A549 treated with AZD9567 at 1 μM for 4 hours (cell line): Measurements from ENCODE around the gene MAPK8IP2. TPM values are rescaled to one million over a fixed set of nuclear protein-coding genes. Genes with fewer than 3 reads are reported as not detected.

Experiments
- total RNA-seq: library from RNA; stranded (reverse); fragments of 200-300 nt; extraction: Qiagen RNA extraction; gene quantifications from 5 replicates; pipeline ENCODE4 v1.2.3, GENCODE V29; 2022; ENCODE audit not compliant: insufficient read depth

Gene MAPK8IP2
- total RNA-seq: 2.1 to 3.8 TPM (median 3.6 TPM) in 5 replicates

DNA sequence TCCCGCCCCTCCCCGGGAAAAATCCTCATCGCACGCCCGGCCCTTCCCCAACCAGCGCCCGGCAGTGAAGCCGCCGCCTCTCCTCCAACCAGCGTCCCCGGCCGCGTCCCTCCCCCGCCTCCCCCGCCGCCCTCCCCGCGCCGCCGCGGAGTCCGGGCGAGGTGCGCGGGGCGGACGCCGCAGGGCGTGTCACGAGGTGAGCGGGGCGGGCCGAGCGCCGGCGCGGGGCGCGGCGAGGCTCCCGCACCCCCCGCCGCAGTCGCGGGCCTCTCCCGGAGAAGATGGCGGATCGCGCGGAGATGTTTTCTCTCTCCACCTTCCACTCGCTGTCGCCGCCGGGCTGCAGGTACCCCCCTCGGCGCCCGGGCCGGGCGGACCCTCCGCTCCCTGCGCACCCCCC lies at the start of gene MAPK8IP2:
Gene MAPK8IP2, plus strand, starts transcription at position 256 of the 400 bp plus-strand sequence. Its CDS starts 26 bp downstream, at position 282.

GRCh38 chr22:50562523-50563412 lies 37.8 kb upstream of the MAPK8IP2 start, which contains the start of gene SYCE3:
SYCE3 (minus strand) TSS chr22:50562919; CDS start chr22:50556405, 6,514 bp downstream.

GRCh38 chr22:50577987-50578775 lies 22.4 kb upstream of the MAPK8IP2 start, which contains the start of gene CPT1B:
CPT1B (minus strand) TSS chr22:50578427; CDS start chr22:50577915, 512 bp downstream.

DNA sequence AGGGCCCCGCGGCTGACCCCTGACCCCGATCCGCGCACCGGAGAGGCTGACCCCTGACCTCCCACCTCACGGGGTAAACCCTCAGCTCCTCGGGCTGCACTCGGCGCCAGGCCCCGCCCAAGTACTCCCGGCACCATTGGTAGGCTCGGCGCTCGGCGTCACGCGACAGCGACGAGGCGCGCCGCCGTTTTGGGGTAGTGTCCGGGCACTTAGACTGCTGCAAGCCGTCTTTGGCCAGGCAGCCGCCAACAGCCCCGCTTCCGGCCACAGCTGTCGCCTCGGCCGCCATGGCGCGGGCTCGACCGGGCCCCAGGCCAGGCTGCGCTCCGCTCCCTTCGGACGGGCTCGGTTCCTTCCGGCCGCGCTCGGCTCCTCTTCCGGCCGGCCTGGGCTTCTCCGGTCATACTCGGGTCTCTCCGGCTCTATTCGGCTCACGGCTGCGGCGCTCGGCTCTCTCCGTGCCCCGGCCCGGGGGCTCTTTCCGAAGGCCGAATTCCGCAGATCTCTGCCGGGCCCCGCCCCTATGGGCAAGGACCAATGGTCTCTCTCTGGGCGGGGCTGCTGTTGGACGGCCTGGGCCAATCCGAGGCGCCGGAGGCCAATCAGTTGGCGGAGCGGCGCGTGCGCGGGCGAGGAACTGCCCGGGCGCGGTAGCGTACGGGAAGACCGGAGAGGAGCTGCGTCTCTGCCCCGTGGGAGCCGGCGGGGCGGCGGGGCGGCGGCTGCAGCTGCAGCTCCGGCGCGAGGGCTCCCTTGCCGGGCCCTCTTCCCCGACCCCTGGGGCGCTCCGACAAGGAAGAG lies 17.9 kb upstream of the MAPK8IP2 start, which contains the start of gene CHKB:
Gene CHKB, minus strand, starts transcription at position 357 of the 801 bp plus-strand sequence. Its CDS starts 68 bp downstream, at position 289.

DNA sequence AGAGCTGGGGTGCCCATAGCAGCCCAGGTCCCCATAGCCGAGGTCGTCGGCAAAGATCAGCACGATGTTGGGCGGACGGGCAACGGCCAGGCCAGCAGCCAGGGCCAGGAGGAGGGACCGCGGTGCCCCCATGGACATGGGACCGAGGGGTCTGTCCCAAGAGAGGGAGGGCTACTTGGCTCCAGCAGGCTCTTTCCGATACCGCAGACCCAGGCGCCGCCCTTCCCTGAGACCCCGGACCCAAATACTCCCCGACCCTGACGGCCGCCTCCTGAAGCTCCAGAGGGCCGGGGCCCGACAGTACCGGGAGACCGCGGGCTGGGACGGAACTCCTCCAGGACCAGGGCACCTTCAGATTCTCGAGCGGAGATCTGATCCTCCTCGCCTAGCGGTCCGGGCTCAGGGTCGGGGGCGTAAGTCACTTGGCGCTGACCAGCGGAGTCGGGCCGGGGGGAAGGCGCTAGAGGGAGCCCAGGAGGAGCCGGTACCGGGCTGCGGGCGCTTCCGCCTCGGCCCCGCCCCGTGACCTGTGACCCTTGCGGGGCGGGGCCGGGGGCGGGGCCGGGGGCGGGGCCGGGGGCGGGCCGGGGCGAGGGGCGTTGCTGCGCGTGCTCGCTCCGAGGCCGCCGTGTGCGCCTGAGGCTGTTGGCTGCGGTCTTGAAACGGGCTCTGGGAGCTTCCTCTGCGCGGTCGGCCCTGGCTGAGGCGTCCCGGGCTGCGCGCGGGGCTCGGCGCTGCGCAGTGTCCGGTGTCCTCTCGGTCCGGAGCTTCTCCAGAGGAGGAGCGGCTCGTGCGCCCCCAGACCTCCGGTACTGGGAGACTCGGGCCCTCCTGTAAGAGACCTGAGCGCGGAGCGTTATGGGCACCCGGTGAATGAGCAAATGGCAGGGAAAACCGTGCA lies 27.3 kb downstream of the MAPK8IP2 start, which contains the start of gene ARSA:
Gene ARSA, minus strand, starts transcription at position 511 of the 901 bp plus-strand sequence. Its CDS starts 373 bp downstream, at position 138.

Other genes with a start within 250 kb of the MAPK8IP2 start
- 21.4 to 28.8 TPM (median 27.9 TPM) in 5 replicates for gene SBF1, start 125.8 kb upstream of the MAPK8IP2 start, total RNA-seq
- 0.52 to 0.59 TPM (median 0.57 TPM) in 5 replicates for gene ADM2, start 119.2 kb upstream of the MAPK8IP2 start, total RNA-seq
- 0.13 TPM in 1 of 5 replicates, not detected in the others for gene MIOX, start 113.9 kb upstream of the MAPK8IP2 start, total RNA-seq
- gene LMF2, start 93.1 kb upstream of the MAPK8IP2 start, total RNA-seq: 24.1 to 54.9 TPM (median 52.4 TPM) in 5 replicates
- 33.8 to 41.0 TPM (median 40.1 TPM) in 5 replicates for gene NCAPH2, start 92.6 kb upstream of the MAPK8IP2 start, total RNA-seq
- 3.5 to 6.6 TPM (median 4.4 TPM) in 4 of 5 replicates, not detected in the other for gene SCO2, start 75.2 kb upstream of the MAPK8IP2 start, total RNA-seq
- 14.2 to 18.0 TPM (median 17.2 TPM) in 5 replicates for gene TYMP, start 70.8 kb upstream of the MAPK8IP2 start, total RNA-seq
- 0.02 to 0.04 TPM in 2 of 5 replicates, not detected in the others for gene KLHDC7B, start 54.9 kb upstream of the MAPK8IP2 start, total RNA-seq
- gene SYCE3, start 37.9 kb upstream of the MAPK8IP2 start, total RNA-seq: 0.33 to 0.56 TPM (median 0.40 TPM) in 3 of 5 replicates, not detected in the others
- gene CPT1B, start 22.4 kb upstream of the MAPK8IP2 start, total RNA-seq: 13.1 to 20.3 TPM (median 13.8 TPM) in 5 replicates
- gene CHKB, start 17.9 kb upstream of the MAPK8IP2 start, total RNA-seq: 7.4 to 23.6 TPM (median 18.9 TPM) in 5 replicates
- 14.3 to 25.8 TPM (median 22.9 TPM) in 5 replicates for gene ARSA, start 27.4 kb downstream of the MAPK8IP2 start, total RNA-seq
- gene SHANK3, start 72.0 kb downstream of the MAPK8IP2 start, total RNA-seq: 3.7 to 5.3 TPM (median 4.5 TPM) in 5 replicates
- 0.07 to 0.19 TPM (median 0.08 TPM) in 3 of 5 replicates, not detected in the others for gene ACR, start 137.4 kb downstream of the MAPK8IP2 start, total RNA-seq
- 10.0 to 22.0 TPM (median 21.7 TPM) in 5 replicates for gene RABL2B, start 182.8 kb downstream of the MAPK8IP2 start, total RNA-seq